VCaP (cell line): Measurements from ENCODE around the gene AR.

Source experiments
- H3K27ac ChIP-seq: fragments of 450-650 bp; 2 replicates; pipeline ENCODE4 v1.5.1; 2017
- CTCF ChIP-seq: fragments of 450-650 bp; conservative IDR thresholded peaks from 2 replicates; pipeline ENCODE4 v1.5.1; 2017; ENCODE audit warnings: mild to moderate bottlenecking, moderate library complexity

Gene AR

GRCh38 chrX:67674741-67675140 lies 130.9 kb downstream of the AR start:
- TF ChIP-seq CTCF: no peak
- H3K27ac ChIP-seq: no peak overlapping the region

- no peak overlapping the region for H3K27ac ChIP-seq
- TF ChIP-seq CTCF: no peak
Observed at GRCh38 chrX:67684136-67684535, 140.3 kb downstream of the AR start.

GRCh38 chrX:67692246-67692645 lies 148.4 kb downstream of the AR start:
- H3K27ac ChIP-seq: no peak overlapping the region
- no peak for TF ChIP-seq CTCF

- no peak overlapping the region for H3K27ac ChIP-seq
- no peak for TF ChIP-seq CTCF
Observed at GRCh38 chrX:67693928-67694327, 150.1 kb downstream of the AR start.

GRCh38 chrX:67697452-67697851 lies 153.6 kb downstream of the AR start:
- TF ChIP-seq CTCF: no peak
- H3K27ac ChIP-seq: peak overlapping the region; percentile 12

GRCh38 chrX:67700602-67701001 lies 156.8 kb downstream of the AR start:
- no peak overlapping the region for H3K27ac ChIP-seq
- no peak for TF ChIP-seq CTCF

GRCh38 chrX:67714004-67714403 lies 170.2 kb downstream of the AR start:
- no peak overlapping the region for H3K27ac ChIP-seq
- TF ChIP-seq CTCF: no peak

GRCh38 chrX:67717571-67717970 lies 173.8 kb downstream of the AR start:
- H3K27ac ChIP-seq: no peak overlapping the region
- TF ChIP-seq CTCF: no peak
